ENCODE data around the gene VRTN.

DNA sequence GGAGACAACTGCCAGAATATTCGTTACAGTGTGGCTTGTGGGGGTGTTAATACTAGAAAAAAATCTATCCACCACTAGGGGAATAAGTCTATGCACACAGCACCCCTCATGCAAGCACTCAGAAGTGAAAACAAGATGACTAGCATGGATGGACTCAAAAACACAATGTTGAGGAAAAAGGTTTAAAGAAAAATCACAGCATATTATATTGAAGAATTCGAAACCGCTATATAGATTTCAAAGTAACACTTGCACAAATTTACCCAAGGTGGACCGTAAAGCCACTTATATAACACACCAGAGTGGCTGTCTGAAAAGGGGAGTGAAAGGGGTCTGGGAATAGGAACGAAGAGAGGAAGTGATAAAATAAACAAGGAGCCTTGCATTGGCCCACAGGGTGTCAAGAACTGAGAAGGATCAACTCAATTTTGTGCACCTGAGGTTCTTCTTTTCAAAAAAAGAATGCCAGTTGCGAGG lies 46.1 kb upstream of the VRTN start:
- TF ChIP-seq, protein P1, sequence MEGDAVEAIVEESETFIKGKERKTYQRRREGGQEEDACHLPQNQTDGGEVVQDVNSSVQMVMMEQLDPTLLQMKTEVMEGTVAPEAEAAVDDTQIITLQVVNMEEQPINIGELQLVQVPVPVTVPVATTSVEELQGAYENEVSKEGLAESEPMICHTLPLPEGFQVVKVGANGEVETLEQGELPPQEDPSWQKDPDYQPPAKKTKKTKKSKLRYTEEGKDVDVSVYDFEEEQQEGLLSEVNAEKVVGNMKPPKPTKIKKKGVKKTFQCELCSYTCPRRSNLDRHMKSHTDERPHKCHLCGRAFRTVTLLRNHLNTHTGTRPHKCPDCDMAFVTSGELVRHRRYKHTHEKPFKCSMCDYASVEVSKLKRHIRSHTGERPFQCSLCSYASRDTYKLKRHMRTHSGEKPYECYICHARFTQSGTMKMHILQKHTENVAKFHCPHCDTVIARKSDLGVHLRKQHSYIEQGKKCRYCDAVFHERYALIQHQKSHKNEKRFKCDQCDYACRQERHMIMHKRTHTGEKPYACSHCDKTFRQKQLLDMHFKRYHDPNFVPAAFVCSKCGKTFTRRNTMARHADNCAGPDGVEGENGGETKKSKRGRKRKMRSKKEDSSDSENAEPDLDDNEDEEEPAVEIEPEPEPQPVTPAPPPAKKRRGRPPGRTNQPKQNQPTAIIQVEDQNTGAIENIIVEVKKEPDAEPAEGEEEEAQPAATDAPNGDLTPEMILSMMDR (IDR thresholded peaks at IDR 0.05): peak in 2 of 4 experiments; percentile 31 to 50
- TF ChIP-seq POLR2A (IDR thresholded peaks at IDR 0.05): no peak

All from prostate gland (tissue), 2 donors.